HEK293 (cell line): ENCODE measurements around the gene SEMA3G.

Source experiments
- TCF7L2 ChIP-seq: IDR thresholded peaks from 2 replicates; pipeline ENCODE4 v1.6.1; 2011; ENCODE audit warnings: low read depth, mild to moderate bottlenecking, inconsistent platforms, low read length, moderate library complexity, borderline replicate concordance
- ZBTB11 ChIP-seq: fragments of 450-650 bp; formaldehyde crosslinking; conservative IDR thresholded peaks from 2 replicates; pipeline ENCODE4 v1.5.1; 2016; ENCODE audit warnings: low read depth, missing biosample characterization, missing genetic modification characterization
- ZBTB7A ChIP-seq: fragments of 450-650 bp; formaldehyde crosslinking; IDR thresholded peaks from 2 replicates; pipeline ENCODE4 v1.5.1; 2016; ENCODE audit warnings: low read depth, missing biosample characterization, missing genetic modification characterization
- ZNF175 ChIP-seq: fragments of 450-650 bp; formaldehyde crosslinking; IDR thresholded peaks from 2 replicates; pipeline ENCODE4 v1.5.1; 2016; ENCODE audit warnings: missing biosample characterization, missing genetic modification characterization
- ZNF423 ChIP-seq: fragments of 450-650 bp; formaldehyde crosslinking; IDR thresholded peaks from 2 replicates; pipeline ENCODE4 v1.5.1; 2016; ENCODE audit warnings: missing biosample characterization, missing genetic modification characterization
- ZNF433 ChIP-seq: fragments of 450-650 bp; formaldehyde crosslinking; IDR thresholded peaks from 2 replicates; pipeline ENCODE4 v1.5.1; 2016; ENCODE audit warnings: missing biosample characterization, missing genetic modification characterization, low read depth
- ZNF560 ChIP-seq: fragments of 450-650 bp; formaldehyde crosslinking; IDR thresholded peaks from 2 replicates; pipeline ENCODE4 v1.5.1; 2017; ENCODE audit warnings: missing biosample characterization, missing genetic modification characterization, borderline replicate concordance
- TF ChIP-seq, protein P1 (sequence below): fragments of 450-650 bp; formaldehyde crosslinking; IDR thresholded peaks from 2 replicates; pipeline ENCODE4 v1.5.1; 2016; ENCODE audit warnings: missing biosample characterization, missing genetic modification characterization
- TF ChIP-seq, protein P2 (sequence below): fragments of 450-650 bp; formaldehyde crosslinking; IDR thresholded peaks from 2 replicates; pipeline ENCODE4 v1.5.1; 2017; ENCODE audit warnings: missing biosample characterization, missing genetic modification characterization
- TF ChIP-seq, protein P3 (sequence below): fragments of 450-650 bp; formaldehyde crosslinking; IDR thresholded peaks from 2 replicates; pipeline ENCODE4 v1.5.1; 2016; ENCODE audit warnings: missing biosample characterization, missing genetic modification characterization, low read depth
- TF ChIP-seq, protein P4 (sequence below): fragments of 450-650 bp; IDR thresholded peaks from 2 replicates; pipeline ENCODE4 v1.5.1; 2018; ENCODE audit warnings: missing biosample characterization, missing genetic modification characterization
- TF ChIP-seq, protein P5 (sequence below): fragments of 450-650 bp; IDR thresholded peaks from 2 replicates; pipeline ENCODE4 v1.5.1; 2018; ENCODE audit warnings: missing biosample characterization, mild to moderate bottlenecking, missing genetic modification characterization

GRCh38 chr3:52437326-52438103 is 7.4 kb downstream of the SEMA3G start:
- TF ChIP-seq, protein P1, sequence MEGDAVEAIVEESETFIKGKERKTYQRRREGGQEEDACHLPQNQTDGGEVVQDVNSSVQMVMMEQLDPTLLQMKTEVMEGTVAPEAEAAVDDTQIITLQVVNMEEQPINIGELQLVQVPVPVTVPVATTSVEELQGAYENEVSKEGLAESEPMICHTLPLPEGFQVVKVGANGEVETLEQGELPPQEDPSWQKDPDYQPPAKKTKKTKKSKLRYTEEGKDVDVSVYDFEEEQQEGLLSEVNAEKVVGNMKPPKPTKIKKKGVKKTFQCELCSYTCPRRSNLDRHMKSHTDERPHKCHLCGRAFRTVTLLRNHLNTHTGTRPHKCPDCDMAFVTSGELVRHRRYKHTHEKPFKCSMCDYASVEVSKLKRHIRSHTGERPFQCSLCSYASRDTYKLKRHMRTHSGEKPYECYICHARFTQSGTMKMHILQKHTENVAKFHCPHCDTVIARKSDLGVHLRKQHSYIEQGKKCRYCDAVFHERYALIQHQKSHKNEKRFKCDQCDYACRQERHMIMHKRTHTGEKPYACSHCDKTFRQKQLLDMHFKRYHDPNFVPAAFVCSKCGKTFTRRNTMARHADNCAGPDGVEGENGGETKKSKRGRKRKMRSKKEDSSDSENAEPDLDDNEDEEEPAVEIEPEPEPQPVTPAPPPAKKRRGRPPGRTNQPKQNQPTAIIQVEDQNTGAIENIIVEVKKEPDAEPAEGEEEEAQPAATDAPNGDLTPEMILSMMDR = no peak
- TF ChIP-seq ZBTB7A (tag by site-specific recombination) (no peak), ZNF175 (tag by site-specific recombination) (no peak), ZBTB11 (tag by site-specific recombination) (no peak), ZNF560 (no peak), ZNF423 (tag by site-specific recombination) (no peak), TCF7L2 (no peak), ZNF433 (tag by site-specific recombination) (no peak)
- TF ChIP-seq, protein P2, sequence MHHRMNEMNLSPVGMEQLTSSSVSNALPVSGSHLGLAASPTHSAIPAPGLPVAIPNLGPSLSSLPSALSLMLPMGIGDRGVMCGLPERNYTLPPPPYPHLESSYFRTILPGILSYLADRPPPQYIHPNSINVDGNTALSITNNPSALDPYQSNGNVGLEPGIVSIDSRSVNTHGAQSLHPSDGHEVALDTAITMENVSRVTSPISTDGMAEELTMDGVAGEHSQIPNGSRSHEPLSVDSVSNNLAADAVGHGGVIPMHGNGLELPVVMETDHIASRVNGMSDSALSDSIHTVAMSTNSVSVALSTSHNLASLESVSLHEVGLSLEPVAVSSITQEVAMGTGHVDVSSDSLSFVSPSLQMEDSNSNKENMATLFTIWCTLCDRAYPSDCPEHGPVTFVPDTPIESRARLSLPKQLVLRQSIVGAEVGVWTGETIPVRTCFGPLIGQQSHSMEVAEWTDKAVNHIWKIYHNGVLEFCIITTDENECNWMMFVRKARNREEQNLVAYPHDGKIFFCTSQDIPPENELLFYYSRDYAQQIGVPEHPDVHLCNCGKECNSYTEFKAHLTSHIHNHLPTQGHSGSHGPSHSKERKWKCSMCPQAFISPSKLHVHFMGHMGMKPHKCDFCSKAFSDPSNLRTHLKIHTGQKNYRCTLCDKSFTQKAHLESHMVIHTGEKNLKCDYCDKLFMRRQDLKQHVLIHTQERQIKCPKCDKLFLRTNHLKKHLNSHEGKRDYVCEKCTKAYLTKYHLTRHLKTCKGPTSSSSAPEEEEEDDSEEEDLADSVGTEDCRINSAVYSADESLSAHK (tag by site-specific recombination) = no peak
- TF ChIP-seq, protein P3, sequence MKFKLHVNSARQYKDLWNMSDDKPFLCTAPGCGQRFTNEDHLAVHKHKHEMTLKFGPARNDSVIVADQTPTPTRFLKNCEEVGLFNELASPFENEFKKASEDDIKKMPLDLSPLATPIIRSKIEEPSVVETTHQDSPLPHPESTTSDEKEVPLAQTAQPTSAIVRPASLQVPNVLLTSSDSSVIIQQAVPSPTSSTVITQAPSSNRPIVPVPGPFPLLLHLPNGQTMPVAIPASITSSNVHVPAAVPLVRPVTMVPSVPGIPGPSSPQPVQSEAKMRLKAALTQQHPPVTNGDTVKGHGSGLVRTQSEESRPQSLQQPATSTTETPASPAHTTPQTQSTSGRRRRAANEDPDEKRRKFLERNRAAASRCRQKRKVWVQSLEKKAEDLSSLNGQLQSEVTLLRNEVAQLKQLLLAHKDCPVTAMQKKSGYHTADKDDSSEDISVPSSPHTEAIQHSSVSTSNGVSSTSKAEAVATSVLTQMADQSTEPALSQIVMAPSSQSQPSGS (tag by site-specific recombination) = no peak
- TF ChIP-seq, protein P4, sequence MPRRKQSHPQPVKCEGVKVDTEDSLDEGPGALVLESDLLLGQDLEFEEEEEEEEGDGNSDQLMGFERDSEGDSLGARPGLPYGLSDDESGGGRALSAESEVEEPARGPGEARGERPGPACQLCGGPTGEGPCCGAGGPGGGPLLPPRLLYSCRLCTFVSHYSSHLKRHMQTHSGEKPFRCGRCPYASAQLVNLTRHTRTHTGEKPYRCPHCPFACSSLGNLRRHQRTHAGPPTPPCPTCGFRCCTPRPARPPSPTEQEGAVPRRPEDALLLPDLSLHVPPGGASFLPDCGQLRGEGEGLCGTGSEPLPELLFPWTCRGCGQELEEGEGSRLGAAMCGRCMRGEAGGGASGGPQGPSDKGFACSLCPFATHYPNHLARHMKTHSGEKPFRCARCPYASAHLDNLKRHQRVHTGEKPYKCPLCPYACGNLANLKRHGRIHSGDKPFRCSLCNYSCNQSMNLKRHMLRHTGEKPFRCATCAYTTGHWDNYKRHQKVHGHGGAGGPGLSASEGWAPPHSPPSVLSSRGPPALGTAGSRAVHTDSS (tag by site-specific recombination) = no peak
- TF ChIP-seq, protein P5, sequence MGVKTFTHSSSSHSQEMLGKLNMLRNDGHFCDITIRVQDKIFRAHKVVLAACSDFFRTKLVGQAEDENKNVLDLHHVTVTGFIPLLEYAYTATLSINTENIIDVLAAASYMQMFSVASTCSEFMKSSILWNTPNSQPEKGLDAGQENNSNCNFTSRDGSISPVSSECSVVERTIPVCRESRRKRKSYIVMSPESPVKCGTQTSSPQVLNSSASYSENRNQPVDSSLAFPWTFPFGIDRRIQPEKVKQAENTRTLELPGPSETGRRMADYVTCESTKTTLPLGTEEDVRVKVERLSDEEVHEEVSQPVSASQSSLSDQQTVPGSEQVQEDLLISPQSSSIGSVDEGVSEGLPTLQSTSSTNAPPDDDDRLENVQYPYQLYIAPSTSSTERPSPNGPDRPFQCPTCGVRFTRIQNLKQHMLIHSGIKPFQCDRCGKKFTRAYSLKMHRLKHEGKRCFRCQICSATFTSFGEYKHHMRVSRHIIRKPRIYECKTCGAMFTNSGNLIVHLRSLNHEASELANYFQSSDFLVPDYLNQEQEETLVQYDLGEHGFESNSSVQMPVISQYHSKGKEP (tag by site-specific recombination) = no peak
